ENCODE data around the gene ASB4.
"Not testable (repeated sequence)": the region's sequence is repeated elsewhere in the genome, so short reads cannot be mapped to it uniquely, and the experiment has no call there.

Gene ASB4

GRCh38 chr7:95478272-95479037 is 7.3 kb upstream of the ASB4 start:
- no peak for DNase-seq (ENCODE audit: low read depth in 3 of 3)

GRCh38 chr7:95479992-95480624 is 5.6 kb upstream of the ASB4 start:
- no peak for DNase-seq (ENCODE audit: low read depth in 3 of 3)

DNA sequence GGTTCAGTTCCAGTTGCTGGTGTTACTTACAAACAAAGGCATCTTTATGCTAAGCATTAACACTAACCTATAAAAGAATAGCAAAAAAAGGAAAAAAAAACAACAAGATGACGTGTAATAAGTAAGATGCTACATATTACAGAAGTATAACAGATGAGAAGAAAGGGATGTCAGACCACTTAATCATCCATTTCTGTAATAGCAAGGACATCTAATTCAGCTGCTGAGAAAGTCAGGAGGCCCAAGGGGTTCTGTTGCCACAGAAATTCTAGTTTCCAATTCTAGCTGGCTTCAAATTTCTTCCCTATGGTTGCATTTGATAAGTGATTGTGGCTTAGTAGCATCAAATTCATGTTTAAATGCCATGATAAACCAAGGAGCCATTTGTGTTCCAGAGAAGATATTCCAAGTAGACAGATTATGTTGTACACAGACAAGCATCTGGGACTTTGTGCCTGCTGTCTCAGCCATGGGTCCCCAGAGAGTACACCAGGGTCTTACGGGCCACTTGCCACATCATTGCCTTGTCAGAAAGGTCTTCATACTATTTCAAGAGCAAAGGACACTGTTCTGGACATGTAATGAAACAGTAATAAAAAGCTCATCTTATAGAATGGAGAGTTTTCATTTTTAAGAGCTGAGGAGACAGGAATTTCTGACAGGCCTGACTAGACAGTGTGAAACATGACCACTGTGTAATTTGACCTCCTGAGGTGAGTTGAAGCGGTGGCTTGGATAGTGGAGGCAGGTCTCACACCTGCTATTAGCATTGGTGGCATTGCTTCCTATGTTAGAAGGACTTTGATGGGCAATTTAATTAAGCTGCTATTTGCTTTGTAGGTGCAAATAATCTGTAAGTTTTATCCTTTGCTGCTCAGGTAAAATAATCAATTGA is 4.2 kb upstream of the ASB4 start:
- no peak for DNase-seq (ENCODE audit: low read depth in 3 of 3)

DNA sequence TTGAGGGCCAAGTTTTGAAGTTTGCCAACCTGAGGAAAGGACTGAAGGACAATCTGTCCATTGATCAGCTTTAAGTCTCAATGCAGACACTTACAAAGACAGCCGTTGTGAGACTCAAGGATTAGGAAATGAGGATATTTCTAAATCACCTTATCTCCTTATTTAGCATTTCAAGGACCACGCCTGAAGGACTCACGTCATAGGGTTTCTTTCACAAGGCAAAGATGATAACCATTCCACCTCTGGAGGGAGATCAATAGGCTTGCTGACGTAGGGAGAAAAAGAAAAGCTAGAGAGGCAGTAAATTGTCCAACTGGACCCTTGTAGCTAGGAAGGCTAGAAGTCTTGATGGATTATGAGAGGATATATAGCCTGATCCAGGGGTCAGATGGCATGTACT is 3.3 kb upstream of the ASB4 start:
- no peak for DNase-seq (ENCODE audit: low read depth in 3 of 3)

- no peak for DNase-seq (ENCODE audit: low read depth in 3 of 3)
These were observed 4.6 kb downstream of the ASB4 start for GRCh38 chr7:95490231-95490762.

DNA sequence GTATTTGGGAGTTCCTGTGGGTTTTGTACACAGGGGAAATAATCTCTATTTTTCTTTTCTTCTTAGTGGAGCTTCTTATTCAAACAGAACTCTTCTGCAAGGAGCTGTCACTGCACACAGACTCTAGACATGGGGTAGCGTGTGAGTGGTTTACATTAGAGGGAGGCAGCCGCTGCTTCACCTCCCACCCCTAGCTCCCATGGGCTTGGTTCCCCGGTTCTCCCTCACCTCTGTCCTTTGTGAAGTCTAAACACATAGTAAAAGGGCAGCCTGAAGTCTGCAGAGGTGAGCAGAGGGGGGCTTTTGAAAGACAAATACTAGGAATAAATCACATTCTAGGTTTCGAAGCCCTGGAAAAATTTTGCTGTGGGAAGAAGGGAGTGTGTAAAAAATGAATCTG is 5.5 kb downstream of the ASB4 start:
- DNase-seq (ENCODE audit: low read depth in 3 of 3) = no peak

DNA sequence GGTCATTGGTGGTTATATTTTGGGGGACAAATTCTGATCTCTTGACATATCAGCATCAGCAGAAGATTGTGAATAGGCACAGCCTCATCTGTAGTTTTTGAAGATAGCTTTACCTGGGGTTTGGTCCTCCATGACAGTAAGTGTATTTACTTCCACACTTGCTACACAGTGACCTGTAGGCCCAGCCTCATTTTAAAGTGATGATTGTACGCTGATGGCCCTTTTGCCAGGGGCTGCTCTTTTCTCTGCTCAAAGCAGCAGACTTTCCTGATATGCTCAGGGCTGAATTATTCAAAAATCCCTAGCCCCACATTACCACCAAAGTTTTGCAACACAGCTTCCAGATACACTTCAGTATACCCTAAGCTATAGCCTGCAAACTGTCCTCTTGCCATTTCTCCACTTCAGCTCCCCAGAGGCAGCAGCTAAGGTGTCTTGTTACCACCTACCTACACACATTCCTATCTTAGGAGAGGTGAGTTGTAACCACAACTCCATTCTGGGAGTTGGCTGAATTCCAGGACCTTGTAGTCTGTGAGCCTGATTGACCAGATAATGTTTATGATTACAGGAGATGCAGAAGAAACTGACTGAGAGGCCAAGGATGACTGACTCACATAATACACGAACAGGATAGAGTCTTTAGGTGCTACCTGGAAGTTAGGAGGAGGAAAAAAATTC is 6.0 kb downstream of the ASB4 start:
- no peak for DNase-seq (ENCODE audit: low read depth in 3 of 3)

GRCh38 chr7:95493247-95493646 is 7.5 kb downstream of the ASB4 start:
- no peak for DNase-seq (ENCODE audit: low read depth in 3 of 3)

DNA sequence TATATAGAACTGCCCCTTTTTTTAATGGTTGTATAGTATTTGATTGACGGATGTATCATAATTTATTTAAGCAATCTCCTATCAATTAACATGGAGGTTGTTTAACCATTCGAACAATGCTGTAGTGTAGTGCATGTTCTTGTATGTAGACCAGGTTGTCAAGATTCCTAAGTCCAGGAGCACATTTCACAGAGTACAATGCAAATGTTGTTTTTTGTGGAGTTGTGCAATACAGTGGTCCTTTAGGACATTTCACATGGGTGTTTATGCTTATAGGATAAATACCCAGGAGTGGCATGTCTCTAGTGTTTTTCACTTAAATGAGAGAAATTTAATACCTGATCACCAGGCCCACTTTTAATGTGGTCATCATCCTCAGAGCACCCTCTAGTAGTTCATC is 8.1 kb downstream of the ASB4 start:
- DNase-seq (ENCODE audit: low read depth in 3 of 3) = no peak

DNA sequence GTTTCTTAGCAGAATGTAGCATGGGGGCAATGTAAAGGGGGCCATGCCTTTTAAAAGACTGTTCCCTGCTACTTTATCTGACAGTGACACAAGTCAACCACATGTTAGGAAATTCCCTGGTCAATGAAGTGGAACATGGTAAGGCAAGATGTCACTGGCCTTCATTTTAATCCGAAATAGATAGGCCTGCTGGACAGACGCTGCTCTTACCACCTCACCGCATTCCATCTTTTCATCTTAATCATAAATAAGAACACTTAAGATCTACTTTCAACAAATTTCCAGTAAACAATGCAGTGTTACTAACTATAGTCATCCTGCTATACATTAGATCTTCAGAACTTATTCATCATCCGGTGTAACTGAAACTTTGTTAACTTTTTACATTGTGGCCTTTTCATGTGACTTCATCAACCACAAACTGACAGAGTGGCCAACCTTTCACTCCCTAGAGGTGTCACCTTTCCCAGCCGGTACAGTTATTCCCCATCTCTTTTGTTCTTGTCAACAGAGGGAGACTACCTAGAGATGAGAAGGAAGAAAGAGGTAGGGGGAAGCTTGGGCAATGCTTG is 15.6 kb downstream of the ASB4 start:
- DNase-seq (ENCODE audit: low read depth in 3 of 3) = no peak

GRCh38 chr7:95502403-95502802 is 16.7 kb downstream of the ASB4 start:
- no peak for DNase-seq (ENCODE audit: low read depth in 3 of 3)

GRCh38 chr7:95503271-95504131 is 17.8 kb downstream of the ASB4 start:
- DNase-seq (ENCODE audit: low read depth in 3 of 3) = no peak

- not testable (repeated sequence) for DNase-seq (ENCODE audit: low read depth in 3 of 3)
These were observed 18.4 kb downstream of the ASB4 start for GRCh38 chr7:95504132-95504588.

DNA sequence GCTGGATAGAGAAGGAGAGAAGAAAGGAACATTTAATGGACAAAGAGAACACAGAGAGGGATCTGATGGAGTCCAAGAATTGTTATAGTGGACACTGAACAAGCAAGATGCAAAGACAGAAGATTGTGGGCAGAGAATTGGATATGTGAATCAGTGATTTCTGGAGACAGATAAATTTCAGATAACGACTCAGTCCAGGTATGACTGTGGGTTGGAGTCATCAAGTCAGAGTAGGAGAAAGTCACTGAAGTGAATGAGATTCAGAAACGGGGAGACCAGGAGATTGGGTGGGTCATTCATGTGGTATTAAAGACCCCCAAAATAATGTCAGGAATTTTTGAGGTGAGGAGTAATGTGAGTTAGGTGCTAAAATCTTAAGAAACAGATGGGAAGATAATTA is 23.0 kb downstream of the ASB4 start:
- no peak for DNase-seq (ENCODE audit: low read depth in 3 of 3)

DNA sequence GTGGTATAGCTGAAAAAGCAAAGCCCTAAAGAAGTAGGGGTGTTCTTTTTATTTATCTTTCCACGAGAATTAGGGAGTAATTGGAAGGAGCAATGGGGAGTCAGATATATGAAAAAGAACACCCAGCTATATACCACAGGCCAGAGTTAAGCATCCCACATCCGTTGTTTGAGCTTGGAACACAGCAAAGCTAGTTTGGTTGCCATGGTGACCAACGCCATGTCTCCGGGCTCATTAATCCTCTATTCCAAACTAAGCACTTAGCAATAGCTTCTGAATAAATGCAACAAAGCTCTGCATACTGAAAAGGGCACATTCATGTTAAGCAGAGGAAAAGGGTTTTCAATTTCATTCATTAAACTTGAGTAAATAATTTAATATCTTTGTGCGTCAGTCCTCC is 23.5 kb downstream of the ASB4 start:
- no peak for DNase-seq (ENCODE audit: low read depth in 3 of 3)

DNA sequence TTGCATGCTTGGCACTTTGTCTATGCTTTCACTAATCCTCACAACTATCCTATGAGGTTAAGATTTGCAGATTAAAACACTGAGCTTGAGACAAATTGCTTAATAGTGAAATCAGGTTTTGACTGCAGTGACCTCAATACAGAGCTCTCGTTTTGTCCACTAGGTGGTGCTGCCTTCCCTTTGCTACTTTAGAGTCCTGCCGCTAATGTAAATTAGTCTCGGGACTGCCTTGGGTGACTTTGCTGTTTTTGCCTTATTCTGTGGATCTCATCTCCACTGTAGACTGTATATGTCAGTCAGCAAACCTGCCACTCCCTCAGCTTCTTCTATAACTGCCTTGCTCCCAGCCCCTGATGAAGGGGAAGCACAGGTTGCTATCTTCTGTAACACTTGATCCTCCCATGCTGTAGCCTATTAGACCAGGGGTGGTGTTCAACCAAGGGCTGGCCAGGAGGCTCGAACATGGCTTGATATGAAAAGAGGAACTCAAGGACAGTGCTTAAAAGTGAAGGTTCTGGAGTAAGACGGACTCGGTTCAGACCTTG is 26.0 kb downstream of the ASB4 start:
- DNase-seq (ENCODE audit: low read depth in 3 of 3) = peak; percentile 19 to 28 (median 19)

GRCh38 chr7:95517458-95517857 is 31.7 kb downstream of the ASB4 start:
- no peak for DNase-seq (ENCODE audit: low read depth in 3 of 3)

DNA sequence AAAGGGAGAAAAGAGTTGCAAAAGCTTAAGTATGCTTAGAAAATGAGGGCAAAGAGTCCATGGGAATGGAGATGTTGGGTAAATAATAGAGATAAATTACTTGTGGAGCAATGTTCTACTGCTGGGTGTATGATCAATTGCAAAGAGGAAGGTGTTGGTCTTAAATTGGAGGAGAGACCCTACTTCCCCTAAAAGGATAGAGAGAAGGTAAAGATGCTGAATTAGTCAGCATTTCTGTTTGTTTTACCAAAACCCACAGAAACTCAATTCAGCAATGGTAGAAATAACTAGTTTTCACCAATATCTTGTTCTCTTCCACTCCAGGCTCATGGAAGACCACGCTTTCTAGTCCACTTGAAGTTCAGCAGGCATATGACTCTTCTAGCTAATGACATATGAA is 32.1 kb downstream of the ASB4 start:
- no peak for DNase-seq (ENCODE audit: low read depth in 3 of 3)

- no peak for DNase-seq (ENCODE audit: low read depth in 3 of 3)
These were observed 34.4 kb downstream of the ASB4 start for GRCh38 chr7:95520136-95520535.

GRCh38 chr7:95525503-95525902 is 39.8 kb downstream of the ASB4 start:
- DNase-seq (ENCODE audit: low read depth in 3 of 3) = no peak

Measured in stimulated activated CD4-positive, alpha-beta T cell treated with anti-CD3 and anti-CD28 coated beads, TNF-alpha, amount 100 ng/mL, for 24 hours (primary cell).